ENCODE results near the gene UIMC1.
"Not testable (repeated sequence)": the region's sequence is repeated elsewhere in the genome, so short reads cannot be mapped to it uniquely, and the experiment has no call there.

Gene UIMC1

DNA sequence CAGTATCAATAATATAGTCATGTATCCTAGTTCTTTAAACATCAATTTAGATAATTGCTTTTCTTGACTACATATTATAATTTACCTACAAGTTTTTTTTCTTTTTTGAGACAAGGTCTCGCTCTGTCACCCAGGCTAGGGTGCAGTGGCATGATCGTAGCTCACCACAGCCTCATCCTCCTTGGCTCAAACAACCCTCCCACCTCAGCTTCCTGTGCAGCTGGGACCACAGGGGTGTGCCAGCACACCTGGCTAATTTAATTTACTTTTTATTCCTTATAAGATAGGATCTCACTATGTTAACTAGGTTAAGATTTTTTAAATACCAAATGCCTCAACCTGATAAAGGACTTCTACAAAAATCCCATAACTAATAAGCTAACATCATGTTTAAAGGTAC is 21.1 kb downstream of the UIMC1 start:
- Histone ChIP-seq H3K27me3 (ENCODE audit: insufficient read depth, low read length, poor library complexity, severe bottlenecking) (no peaks in the 10 kb centered on the region), H3K9me2 (replicated peaks; ENCODE audit: low read depth, low read length) (no peaks in the 10 kb centered on the region), H3F3A (ENCODE audit: low read depth) (no peaks in the 10 kb centered on the region), H2AFZ (ENCODE audit: low read length) (no peak overlapping the region), H3K4me3 (ENCODE audit: low read length, poor library complexity, severe bottlenecking) (no peak overlapping the region), H3K79me2 (ENCODE audit: insufficient read depth, low read length) (peaks cover 37% of the 10 kb centered on the region; the same call in 1 of the 2 replicates), H3K9me3 (ENCODE audit: insufficient read depth, low read depth, low read length) (no peaks in the 10 kb centered on the region), H3K4me1 (ENCODE audit: insufficient read depth, low read length, poor library complexity, severe bottlenecking) (no peaks in the 10 kb centered on the region), H3K4me2 (ENCODE audit: low read depth, low read length, poor library complexity, severe bottlenecking) (no peak overlapping the region), H3K36me3 (ENCODE audit: insufficient read depth, low read length) (peaks cover 13% of the 10 kb centered on the region; the same call in 1 of the 2 replicates), H3K9ac (ENCODE audit: low read depth, low read length, poor library complexity, severe bottlenecking) (no peak overlapping the region), H4K20me1 (ENCODE audit: insufficient read depth, low read length, poor library complexity, severe bottlenecking) (peaks cover 17% of the 10 kb centered on the region)
- TF ChIP-seq, protein P1, sequence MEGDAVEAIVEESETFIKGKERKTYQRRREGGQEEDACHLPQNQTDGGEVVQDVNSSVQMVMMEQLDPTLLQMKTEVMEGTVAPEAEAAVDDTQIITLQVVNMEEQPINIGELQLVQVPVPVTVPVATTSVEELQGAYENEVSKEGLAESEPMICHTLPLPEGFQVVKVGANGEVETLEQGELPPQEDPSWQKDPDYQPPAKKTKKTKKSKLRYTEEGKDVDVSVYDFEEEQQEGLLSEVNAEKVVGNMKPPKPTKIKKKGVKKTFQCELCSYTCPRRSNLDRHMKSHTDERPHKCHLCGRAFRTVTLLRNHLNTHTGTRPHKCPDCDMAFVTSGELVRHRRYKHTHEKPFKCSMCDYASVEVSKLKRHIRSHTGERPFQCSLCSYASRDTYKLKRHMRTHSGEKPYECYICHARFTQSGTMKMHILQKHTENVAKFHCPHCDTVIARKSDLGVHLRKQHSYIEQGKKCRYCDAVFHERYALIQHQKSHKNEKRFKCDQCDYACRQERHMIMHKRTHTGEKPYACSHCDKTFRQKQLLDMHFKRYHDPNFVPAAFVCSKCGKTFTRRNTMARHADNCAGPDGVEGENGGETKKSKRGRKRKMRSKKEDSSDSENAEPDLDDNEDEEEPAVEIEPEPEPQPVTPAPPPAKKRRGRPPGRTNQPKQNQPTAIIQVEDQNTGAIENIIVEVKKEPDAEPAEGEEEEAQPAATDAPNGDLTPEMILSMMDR (conservative IDR thresholded peaks at IDR 0.05; ENCODE audit: low read length): no peak

DNA sequence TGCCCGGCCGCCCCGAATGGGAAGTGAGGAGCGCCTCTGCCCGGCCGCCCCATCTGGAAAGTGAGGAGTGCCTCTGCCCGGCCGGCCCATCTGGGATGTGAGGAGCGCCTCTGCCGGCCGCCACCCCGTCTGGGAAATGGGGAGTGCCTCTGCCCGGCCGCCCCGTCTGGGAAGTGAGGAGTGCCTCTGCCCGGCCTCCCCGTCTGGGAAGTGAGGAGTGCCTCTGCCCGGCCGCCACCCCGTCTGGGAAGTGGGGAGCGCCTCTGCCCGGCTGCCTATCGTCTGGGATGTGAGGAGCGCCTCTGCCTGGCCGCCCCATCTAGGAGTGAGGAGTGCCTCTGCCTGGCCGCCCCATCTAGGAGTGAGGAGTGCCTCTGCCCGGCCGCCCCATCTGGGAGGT is 22.4 kb downstream of the UIMC1 start:
- H3K4me1 ChIP-seq (ENCODE audit: insufficient read depth, low read length, poor library complexity, severe bottlenecking); H2AFZ ChIP-seq (ENCODE audit: low read length); H3K9me2 ChIP-seq (replicated peaks; ENCODE audit: low read depth, low read length); H3K9me3 ChIP-seq (ENCODE audit: insufficient read depth, low read depth, low read length); H3K4me2 ChIP-seq (ENCODE audit: low read depth, low read length, poor library complexity, severe bottlenecking); H3K4me3 ChIP-seq (ENCODE audit: low read length, poor library complexity, severe bottlenecking); H3K9ac ChIP-seq (ENCODE audit: low read depth, low read length, poor library complexity, severe bottlenecking); H3K27me3 ChIP-seq (ENCODE audit: insufficient read depth, low read length, poor library complexity, severe bottlenecking); H3F3A ChIP-seq (ENCODE audit: low read depth): not testable (repeated sequence)
- Histone ChIP-seq H4K20me1 (ENCODE audit: insufficient read depth, low read length, poor library complexity, severe bottlenecking) (peaks cover 14% of the 10 kb centered on the region), H3K79me2 (ENCODE audit: insufficient read depth, low read length) (peaks cover 27% of the 10 kb centered on the region; the same call in 1 of the 2 replicates), H3K36me3 (ENCODE audit: insufficient read depth, low read length) (peaks cover 21% of the 10 kb centered on the region; the same call in 1 of the 2 replicates)

DNA sequence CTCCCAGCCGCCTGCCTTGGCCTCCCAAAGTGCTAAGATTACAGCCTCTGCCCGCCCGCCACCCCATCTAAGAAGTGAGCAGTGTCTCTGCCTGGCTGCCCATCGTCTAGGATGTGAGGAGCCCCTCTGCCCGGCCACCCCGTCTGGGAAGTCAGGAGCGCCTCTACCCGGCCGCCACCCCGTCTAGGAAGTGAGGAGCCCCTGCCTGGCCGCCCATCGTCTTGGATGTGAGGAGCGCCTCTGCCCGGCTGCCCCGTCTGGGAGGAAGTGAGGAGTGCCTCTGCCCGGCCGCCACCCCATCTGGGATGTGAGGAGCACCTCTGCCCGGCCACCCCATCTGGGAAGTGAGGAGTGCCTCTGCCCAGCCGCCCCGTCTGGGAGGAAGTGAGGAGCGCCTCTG is 23.0 kb downstream of the UIMC1 start:
- H3K9me3 ChIP-seq (ENCODE audit: insufficient read depth, low read depth, low read length); H4K20me1 ChIP-seq (ENCODE audit: insufficient read depth, low read length, poor library complexity, severe bottlenecking); H3K4me2 ChIP-seq (ENCODE audit: low read depth, low read length, poor library complexity, severe bottlenecking); H3K4me3 ChIP-seq (ENCODE audit: low read length, poor library complexity, severe bottlenecking); H3K4me1 ChIP-seq (ENCODE audit: insufficient read depth, low read length, poor library complexity, severe bottlenecking); H3F3A ChIP-seq (ENCODE audit: low read depth); H3K9ac ChIP-seq (ENCODE audit: low read depth, low read length, poor library complexity, severe bottlenecking); H2AFZ ChIP-seq (ENCODE audit: low read length); H3K9me2 ChIP-seq (replicated peaks; ENCODE audit: low read depth, low read length); H3K27me3 ChIP-seq (ENCODE audit: insufficient read depth, low read length, poor library complexity, severe bottlenecking): not testable (repeated sequence)
- Histone ChIP-seq H3K36me3 (ENCODE audit: insufficient read depth, low read length) (peaks cover 21% of the 10 kb centered on the region; the same call in 1 of the 2 replicates), H3K79me2 (ENCODE audit: insufficient read depth, low read length) (peaks cover 22% of the 10 kb centered on the region; the same call in 1 of the 2 replicates)

DNA sequence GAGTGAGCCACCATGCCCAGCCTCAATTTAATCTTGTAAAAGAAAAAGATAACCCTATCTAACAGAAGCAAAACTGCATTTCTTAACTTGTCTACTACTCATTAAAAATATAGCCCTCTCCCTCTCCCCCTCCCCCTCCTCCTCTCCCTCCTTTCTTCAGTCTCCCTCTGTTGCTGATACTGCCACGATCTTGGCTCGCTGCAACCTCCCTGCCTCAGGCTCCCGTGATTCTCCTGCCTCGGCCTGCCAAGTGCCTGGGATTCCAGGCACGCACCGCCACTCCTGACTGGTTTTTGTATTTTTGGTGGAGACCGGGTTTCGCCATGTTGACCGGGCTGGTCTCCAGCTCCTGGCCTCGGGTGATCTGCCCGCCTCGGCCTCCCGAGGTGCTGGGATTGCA is 23.5 kb downstream of the UIMC1 start:
- H4K20me1 ChIP-seq (ENCODE audit: insufficient read depth, low read length, poor library complexity, severe bottlenecking); H3F3A ChIP-seq (ENCODE audit: low read depth): not testable (repeated sequence)

DNA sequence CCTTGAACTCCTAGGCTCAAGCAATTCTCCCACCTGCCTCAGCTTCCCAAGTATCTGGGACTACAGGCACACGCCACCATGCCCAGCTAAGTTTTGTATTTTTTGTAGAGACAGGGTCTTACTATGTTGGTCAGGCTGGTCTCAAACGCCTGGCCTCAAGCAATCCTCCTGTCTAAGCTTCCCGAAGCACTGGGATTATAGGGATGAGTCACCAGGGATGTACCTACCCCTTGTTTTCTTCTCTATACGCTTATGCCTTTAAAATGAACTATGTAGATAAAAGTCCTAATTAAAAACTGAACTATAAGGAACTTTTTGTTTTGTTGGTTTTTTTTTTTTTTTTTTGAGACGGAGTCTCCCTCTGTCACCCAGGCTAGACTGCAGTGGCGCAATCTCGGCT is 25.8 kb downstream of the UIMC1 start:
- Histone ChIP-seq H3K4me3 (ENCODE audit: low read length, poor library complexity, severe bottlenecking) (no peak overlapping the region), H4K20me1 (ENCODE audit: insufficient read depth, low read length, poor library complexity, severe bottlenecking) (no peaks in the 10 kb centered on the region), H3K9ac (ENCODE audit: low read depth, low read length, poor library complexity, severe bottlenecking) (no peak overlapping the region), H3K9me2 (replicated peaks; ENCODE audit: low read depth, low read length) (no peaks in the 10 kb centered on the region), H2AFZ (ENCODE audit: low read length) (no peak overlapping the region), H3K27me3 (ENCODE audit: insufficient read depth, low read length, poor library complexity, severe bottlenecking) (no peaks in the 10 kb centered on the region), H3K4me1 (ENCODE audit: insufficient read depth, low read length, poor library complexity, severe bottlenecking) (no peaks in the 10 kb centered on the region), H3F3A (ENCODE audit: low read depth) (no peaks in the 10 kb centered on the region), H3K36me3 (ENCODE audit: insufficient read depth, low read length) (peaks cover 21% of the 10 kb centered on the region; the same call in 1 of the 2 replicates), H3K9me3 (ENCODE audit: insufficient read depth, low read depth, low read length) (no peaks in the 10 kb centered on the region), H3K4me2 (ENCODE audit: low read depth, low read length, poor library complexity, severe bottlenecking) (no peak overlapping the region), H3K79me2 (ENCODE audit: insufficient read depth, low read length) (no peaks in the 10 kb centered on the region)
- TF ChIP-seq EZH2phosphoT487 (IDR thresholded peaks at IDR 0.05; ENCODE audit: borderline replicate concordance): no peak
- TF ChIP-seq, protein P1 (conservative IDR thresholded peaks at IDR 0.05; ENCODE audit: low read length): no peak

More for the DNA sequence above, 23.5 kb downstream of the UIMC1 start:
- H3K9ac ChIP-seq (ENCODE audit: low read depth, low read length, poor library complexity, severe bottlenecking); H3K9me2 ChIP-seq (replicated peaks; ENCODE audit: low read depth, low read length); H3K9me3 ChIP-seq (ENCODE audit: insufficient read depth, low read depth, low read length); H3K4me1 ChIP-seq (ENCODE audit: insufficient read depth, low read length, poor library complexity, severe bottlenecking); H3K4me2 ChIP-seq (ENCODE audit: low read depth, low read length, poor library complexity, severe bottlenecking); H3K4me3 ChIP-seq (ENCODE audit: low read length, poor library complexity, severe bottlenecking); H3K27me3 ChIP-seq (ENCODE audit: insufficient read depth, low read length, poor library complexity, severe bottlenecking); H2AFZ ChIP-seq (ENCODE audit: low read length): not testable (repeated sequence)
- Histone ChIP-seq H3K79me2 (ENCODE audit: insufficient read depth, low read length) (peaks cover 17% of the 10 kb centered on the region; the same call in 1 of the 2 replicates), H3K36me3 (ENCODE audit: insufficient read depth, low read length) (peaks cover 21% of the 10 kb centered on the region; the same call in 1 of the 2 replicates)
